GM23338 (cell line): ENCODE data around the gene PARP12.

Experiments
- CREB1 ChIP-seq: fragments of 250-450 bp; sonication (Bioruptor Pico); IDR thresholded peaks from 2 replicates; pipeline ENCODE4 v1.5.0; 2020; ENCODE audit warnings: low read depth, mild to moderate bottlenecking, moderate library complexity
- CTCF ChIP-seq, 2 experiments: fragments of 200-600 bp in 1 of 2; sonication (generic) in 1 of 2; conservative IDR thresholded peaks; 2 replicates each; pipeline versions ENCODE4 v1.5.1 to v1.6.1; 2016 to 2017; ENCODE audit warnings: antibody characterized with exemption in 2 of 2, low read depth in 2 of 2, mild to moderate bottlenecking in 2 of 2, moderate library complexity in 1 of 2
- ETS1 ChIP-seq: IDR thresholded peaks from 2 replicates; pipeline ENCODE4 v1.6.1; 2016; ENCODE audit warnings: antibody characterized with exemption
- EZH2 ChIP-seq: fragments of 200-600 bp; sonication (generic); IDR thresholded peaks from one replicate; pipeline ENCODE4 v1.8.0; 2017; ENCODE audit warnings: antibody characterized with exemption, mild to moderate bottlenecking, low read depth; ENCODE audit not compliant: unreplicated experiment
- EZH2phosphoT487 ChIP-seq: fragments of 200-600 bp; sonication (generic); IDR thresholded peaks from one replicate; pipeline ENCODE4 v1.8.1; 2018; ENCODE audit warnings: antibody characterized with exemption; ENCODE audit not compliant: unreplicated experiment
- JUNB ChIP-seq: IDR thresholded peaks from one replicate; pipeline ENCODE4 v1.6.1; 2016; ENCODE audit warnings: antibody characterized with exemption; ENCODE audit not compliant: unreplicated experiment
- NANOG ChIP-seq: IDR thresholded peaks from 2 replicates; pipeline ENCODE4 v1.6.1; 2016; ENCODE audit warnings: antibody characterized with exemption, borderline replicate concordance
- POLR2AphosphoS5 ChIP-seq: IDR thresholded peaks from 2 replicates; pipeline ENCODE4 v1.6.1; 2016; ENCODE audit warnings: antibody characterized with exemption, low read depth
- REST ChIP-seq: IDR thresholded peaks from one replicate; pipeline ENCODE4 v1.6.1; 2018; ENCODE audit warnings: antibody characterized with exemption; ENCODE audit not compliant: unreplicated experiment
- STAT1 ChIP-seq: IDR thresholded peaks from one replicate; pipeline ENCODE4 v1.6.1; 2016; ENCODE audit warnings: antibody characterized with exemption; ENCODE audit not compliant: unreplicated experiment
- ZNF114 ChIP-seq: fragments of 250-450 bp; sonication (Bioruptor Pico); IDR thresholded peaks from 2 replicates; pipeline ENCODE4 v1.5.0; 2020; ENCODE audit warnings: mild to moderate bottlenecking, moderate library complexity

- no peak for TF ChIP-seq EZH2
- no peak for TF ChIP-seq EZH2phosphoT487
- no peak for TF ChIP-seq POLR2AphosphoS5
- TF ChIP-seq CTCF (conservative IDR thresholded peaks at IDR 0.05; ENCODE audit: low read depth in 2 of 2) = no peak
- TF ChIP-seq REST = no peak
- no peak for TF ChIP-seq CREB1 (CRISPR knock-in tag)
- TF ChIP-seq NANOG = no peak
- TF ChIP-seq JUNB = no peak
- TF ChIP-seq ZNF114 (CRISPR knock-in tag) = no peak
- TF ChIP-seq STAT1 = no peak
- no peak for TF ChIP-seq ETS1
Measured at GRCh38 chr7:140048989-140049338, 13.8 kb downstream of the PARP12 start.
